K562 (cell line): Measurements from ENCODE around the gene SUB1. TPM values are rescaled to one million over a fixed set of nuclear protein-coding genes. Genes with fewer than 3 reads are reported as not detected.

Experiments
- DEAF1 ChIP-seq: fragments of 450-650 bp; formaldehyde crosslinking; IDR thresholded peaks from 2 replicates; pipeline ENCODE4 v1.4.0; 2020; ENCODE audit warnings: mild to moderate bottlenecking, moderate library complexity
- EP300 ChIP-seq: IDR thresholded peaks from 2 replicates; pipeline ENCODE4 v1.6.1; 2012; ENCODE audit warnings: low read length, improper control_type of control experiment
- HDAC3 ChIP-seq: fragments of 450-650 bp; IDR thresholded peaks from 2 replicates; pipeline ENCODE4 v1.6.1; 2018; ENCODE audit warnings: borderline replicate concordance, mild to moderate bottlenecking, moderate library complexity; ENCODE audit not compliant: partially characterized antibody
- NFATC3 ChIP-seq: fragments of 450-650 bp; IDR thresholded peaks from 2 replicates; pipeline ENCODE4 v1.6.1; 2017; ENCODE audit warnings: mild to moderate bottlenecking
- SREBF2 ChIP-seq: sonication (generic); formaldehyde crosslinking; IDR thresholded peaks from 2 replicates; pipeline ENCODE4 v1.4.0; 2020; ENCODE audit warnings: mild to moderate bottlenecking, missing genetic modification reagents
- SRSF7 ChIP-seq: fragments of 200-400 bp; formaldehyde crosslinking; optimal IDR thresholded peaks from 2 replicates; pipeline ENCODE3; 2017; ENCODE audit warnings: mild to moderate bottlenecking, low read depth, low read length
- UBTF ChIP-seq, 2 experiments: IDR thresholded peaks; 2 replicates each; pipeline ENCODE4 v1.6.1; 2012; ENCODE audit warnings: improper control_type of control experiment in 2 of 2, low read depth in 2 of 2, low read length in 2 of 2, borderline replicate concordance in 1 of 2
- ZBTB12 ChIP-seq: fragments of 250-450 bp; sonication (Bioruptor Pico); IDR thresholded peaks from 2 replicates; pipeline ENCODE4 v1.4.0; 2020
- ZBTB33 ChIP-seq: sonication (generic); formaldehyde crosslinking; IDR thresholded peaks from 2 replicates; pipeline ENCODE4 v1.8.1; 2023; ENCODE audit warnings: mild to moderate bottlenecking, missing genetic modification reagents
- ZFP36 ChIP-seq: fragments of 150-350 bp; IDR thresholded peaks from 2 replicates; pipeline ENCODE4 v1.6.1; 2018; ENCODE audit warnings: low read length, low read depth; ENCODE audit not compliant: partially characterized antibody
- ZKSCAN1 ChIP-seq: fragments of 150-350 bp; IDR thresholded peaks from 2 replicates; pipeline ENCODE4 v1.6.1; 2016; ENCODE audit warnings: low read depth, low read length
- ZNF12 ChIP-seq: sonication (generic); formaldehyde crosslinking; IDR thresholded peaks from 2 replicates; pipeline ENCODE4 v1.4.0; 2020; ENCODE audit warnings: mild to moderate bottlenecking, missing genetic modification reagents
- ZNF224 ChIP-seq: sonication (generic); formaldehyde crosslinking; IDR thresholded peaks from 2 replicates; pipeline ENCODE4 v1.8.0; 2022; ENCODE audit warnings: mild to moderate bottlenecking, missing genetic modification reagents
- ZNF398 ChIP-seq: fragments of 250-450 bp; sonication (Bioruptor Pico); IDR thresholded peaks from 2 replicates; pipeline ENCODE4 v1.8.0; 2021; ENCODE audit warnings: moderate library complexity, mild to moderate bottlenecking, inconsistent platforms
- ZNF408 ChIP-seq: fragments of 250-450 bp; sonication (Bioruptor Pico); IDR thresholded peaks from 2 replicates; pipeline ENCODE4 v1.4.0; 2020; ENCODE audit warnings: low read depth, mild to moderate bottlenecking, moderate library complexity
- ZNF696 ChIP-seq: fragments of 250-450 bp; sonication (Bioruptor Pico); conservative IDR thresholded peaks from 2 replicates; pipeline ENCODE4 v1.4.0; 2020; ENCODE audit warnings: mild to moderate bottlenecking, moderate library complexity
- ZSCAN29 ChIP-seq: fragments of 450-650 bp; IDR thresholded peaks from 2 replicates; pipeline ENCODE4 v1.6.1; 2017
- ZZZ3 ChIP-seq: fragments of 450-650 bp; IDR thresholded peaks from 2 replicates; pipeline ENCODE4 v1.6.1; 2016; ENCODE audit warnings: antibody characterized with exemption, mild to moderate bottlenecking, moderate library complexity
- polyA plus RNA-seq, 8 experiments: library from polyadenylated mRNA; depleted of rRNA in 4 of 8; stranded (reverse) in 5 of 8; unstranded in 3 of 8; fragments of >200 nt; fragmentation: Nextera tagmentation in 2 of 8; fragmentation: Illumina TruSeq in 1 of 8; extraction: Ambion mirVana in 2 of 8; extraction: Trizol in 1 of 8; gene quantifications; 2 replicates each; pipeline versions ENCODE4 v1.2.1 to v1.2.3, GENCODE V29; 2011 to 2014; ENCODE audit warnings: inconsistent platforms in 1 of 8, missing spikeins in 1 of 8
- total RNA-seq, 7 experiments: library from RNA; depleted of rRNA in 6 of 7; stranded (reverse); fragments of >200 nt in 6 of 7; fragmentation: Illumina TruSeq in 2 of 7; extraction: Trizol in 2 of 7; gene quantifications; 2 replicates each; pipeline versions ENCODE4 v1.2.1 to v1.2.3, GENCODE V29; 2011 to 2021; ENCODE audit warnings: low replicate concordance in 1 of 7

The SUB1 gene
- total and polyA plus RNA-seq, 9 of the 15 experiments (the other 6 are each of a cell fraction or from before 2014, with no cell fraction given): 336 to 1,031 (median 700) TPM

- TF ChIP-seq ZBTB12 (CRISPR knock-in tag) (no peak), ZNF696 (CRISPR knock-in tag) (no peak), ZNF224 (CRISPR knock-in tag) (no peak), SRSF7 (no peak), EP300 (no peak), ZNF408 (CRISPR knock-in tag) (no peak), NFATC3 (no peak), ZNF398 (CRISPR knock-in tag) (no peak), ZNF12 (CRISPR knock-in tag) (no peak), UBTF (IDR thresholded peaks at IDR 0.05; ENCODE audit: borderline replicate concordance in 1 of 2, low read depth in 2 of 2, low read length in 2 of 2) (no peak), ZSCAN29 (peak; percentile 88), ZKSCAN1 (0 out of 2 replicates have a peak, but pooled peaks have one; percentile 13), ZBTB33 (CRISPR knock-in tag) (peak; percentile 95), ZFP36 (peak; percentile 21), DEAF1 (peak; percentile 87), SREBF2 (no peak), ZZZ3 (no peak), HDAC3 (no peak)
These were observed 27.8 kb downstream of the SUB1 start (continued) for GRCh38 chr5:32613050-32613672.
